Sigmoid colon (tissue), 4 donors: ENCODE results near the gene TRIP6.

Experiments used
- CTCF ChIP-seq, 4 experiments: fragments of 450-650 bp in 3 of 4; fragments of 200-600 bp in 1 of 4; IDR thresholded peaks; one replicate each; pipeline ENCODE4 v1.5.1; 2016 to 2019; ENCODE audit warnings: antibody characterized with exemption in 4 of 4, mild to moderate bottlenecking in 3 of 4, moderate library complexity in 2 of 4
- EP300 ChIP-seq, 4 donors: sonication (generic); formaldehyde crosslinking; IDR thresholded peaks; one replicate each; pipeline ENCODE4 v1.6.1; 2017; ENCODE audit warnings: antibody characterized with exemption in 4 of 4

- peak in 1 of 4 donors; percentile 59 for TF ChIP-seq EP300 (IDR thresholded peaks at IDR 0.05)
- TF ChIP-seq CTCF (IDR thresholded peaks at IDR 0.05) = no peak
Measured at GRCh38 chr7:100867040-100867775, at the start of gene TRIP6.
